Kidney epithelial cell (primary cell): ENCODE data around the gene RNF34. TPM values are rescaled to one million over a fixed set of nuclear protein-coding genes. Genes with fewer than 3 reads are reported as not detected.

Experiments used
- DNase-seq: peaks from one replicate; pipeline ENCODE4 v3.0.0-alpha.2; 2010; ENCODE audit warnings: low read depth
- H3K27me3 ChIP-seq: 2 replicates; pipeline ENCODE4 v1.6.0; 2011; ENCODE audit warnings: low read length; ENCODE audit not compliant: control insufficient read depth, insufficient read depth
- H3K36me3 ChIP-seq: 2 replicates; pipeline ENCODE4 v1.5.1; 2011; ENCODE audit warnings: low read length; ENCODE audit not compliant: control insufficient read depth, insufficient read depth
- H3K4me3 ChIP-seq: 2 replicates; pipeline ENCODE4 v1.5.1; 2011; ENCODE audit warnings: low read depth, mild to moderate bottlenecking, control low read depth, low read length
- total RNA-seq: library from RNA; depleted of rRNA; stranded (reverse); fragments of >200 nt; gene quantifications from 2 replicates; pipeline ENCODE4 v1.2.3, GENCODE V29; 2015
- TF ChIP-seq, protein P1 (sequence below): IDR thresholded peaks from 2 replicates; pipeline ENCODE4 v1.5.1; 2011; ENCODE audit warnings: mild to moderate bottlenecking, moderate library complexity, low read length, control low read depth, inconsistent platforms; ENCODE audit not compliant: insufficient read depth, poor library complexity, severe bottlenecking

RNF34 gene
- total RNA-seq, 1 donor from 2014 or later = 45.3 TPM

DNA sequence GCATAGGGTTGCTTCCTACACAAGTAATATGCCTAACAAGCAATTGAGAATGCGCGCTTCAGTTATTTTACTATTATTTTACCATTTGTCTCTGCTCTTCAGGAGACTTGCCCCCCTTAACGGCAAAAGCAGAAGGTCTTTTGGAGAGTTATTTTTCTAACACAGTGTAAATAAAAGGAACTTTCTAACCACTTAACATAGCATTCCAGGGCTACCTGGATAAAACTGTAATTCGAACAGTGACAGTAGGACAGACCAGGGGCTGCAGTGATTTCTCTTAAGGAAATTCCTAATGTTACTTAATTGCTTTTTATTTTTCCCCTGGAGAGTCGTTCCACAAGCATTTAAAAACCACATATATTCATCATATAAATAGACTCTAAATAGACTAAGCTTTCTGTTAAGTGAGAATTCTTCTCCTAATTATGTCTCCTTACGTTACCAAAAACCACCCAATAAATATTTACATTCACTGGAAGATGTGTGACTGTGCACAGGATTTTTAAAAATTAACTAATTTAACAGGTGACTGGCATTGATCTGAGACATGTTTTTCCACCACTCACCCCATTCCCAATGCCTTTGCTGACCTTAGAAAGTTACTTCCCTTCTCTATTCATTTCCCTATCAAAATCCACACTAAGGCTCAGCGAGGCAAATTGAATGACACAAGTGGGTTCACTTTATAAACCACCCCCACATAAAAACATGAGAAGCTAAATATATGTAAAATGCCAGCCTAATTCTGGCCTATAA is 72.4 kb downstream of the RNF34 start:
- DNase-seq = no peak
- TF ChIP-seq, protein P1, sequence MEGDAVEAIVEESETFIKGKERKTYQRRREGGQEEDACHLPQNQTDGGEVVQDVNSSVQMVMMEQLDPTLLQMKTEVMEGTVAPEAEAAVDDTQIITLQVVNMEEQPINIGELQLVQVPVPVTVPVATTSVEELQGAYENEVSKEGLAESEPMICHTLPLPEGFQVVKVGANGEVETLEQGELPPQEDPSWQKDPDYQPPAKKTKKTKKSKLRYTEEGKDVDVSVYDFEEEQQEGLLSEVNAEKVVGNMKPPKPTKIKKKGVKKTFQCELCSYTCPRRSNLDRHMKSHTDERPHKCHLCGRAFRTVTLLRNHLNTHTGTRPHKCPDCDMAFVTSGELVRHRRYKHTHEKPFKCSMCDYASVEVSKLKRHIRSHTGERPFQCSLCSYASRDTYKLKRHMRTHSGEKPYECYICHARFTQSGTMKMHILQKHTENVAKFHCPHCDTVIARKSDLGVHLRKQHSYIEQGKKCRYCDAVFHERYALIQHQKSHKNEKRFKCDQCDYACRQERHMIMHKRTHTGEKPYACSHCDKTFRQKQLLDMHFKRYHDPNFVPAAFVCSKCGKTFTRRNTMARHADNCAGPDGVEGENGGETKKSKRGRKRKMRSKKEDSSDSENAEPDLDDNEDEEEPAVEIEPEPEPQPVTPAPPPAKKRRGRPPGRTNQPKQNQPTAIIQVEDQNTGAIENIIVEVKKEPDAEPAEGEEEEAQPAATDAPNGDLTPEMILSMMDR = no peak
- no peaks in the 10 kb centered on the region for H3K36me3 ChIP-seq
- no peaks in the 10 kb centered on the region for H3K27me3 ChIP-seq
- H3K4me3 ChIP-seq = no peak overlapping the region

Other genes starting within 250 kb of the RNF34 start
- 105 and 119 TPM in 2 replicates for gene P2RX4, start 190.0 kb upstream of the RNF34 start, total RNA-seq
- 25.6 and 25.8 TPM in 2 replicates for gene CAMKK2, start 103.4 kb upstream of the RNF34 start, total RNA-seq
- 86.2 and 90.8 TPM in 2 replicates for gene ANAPC5, start 47.7 kb upstream of the RNF34 start, total RNA-seq
- gene KDM2B, start 180.9 kb downstream of the RNF34 start, total RNA-seq = 31.4 and 34.7 TPM in 2 replicates
- gene ORAI1, start 226.4 kb downstream of the RNF34 start, total RNA-seq = 11.9 and 18.4 TPM in 2 replicates